Fibroblast of upper back skin (primary cell): ENCODE results near the gene RRP1B.
"Not testable (repeated sequence)": the region's sequence is repeated elsewhere in the genome, so short reads cannot be mapped to it uniquely, and the experiment has no call there.

Source experiments
- DNase-seq: peaks from one replicate; pipeline ENCODE4 v3.0.0-alpha.2; 2013

RRP1B gene

DNA sequence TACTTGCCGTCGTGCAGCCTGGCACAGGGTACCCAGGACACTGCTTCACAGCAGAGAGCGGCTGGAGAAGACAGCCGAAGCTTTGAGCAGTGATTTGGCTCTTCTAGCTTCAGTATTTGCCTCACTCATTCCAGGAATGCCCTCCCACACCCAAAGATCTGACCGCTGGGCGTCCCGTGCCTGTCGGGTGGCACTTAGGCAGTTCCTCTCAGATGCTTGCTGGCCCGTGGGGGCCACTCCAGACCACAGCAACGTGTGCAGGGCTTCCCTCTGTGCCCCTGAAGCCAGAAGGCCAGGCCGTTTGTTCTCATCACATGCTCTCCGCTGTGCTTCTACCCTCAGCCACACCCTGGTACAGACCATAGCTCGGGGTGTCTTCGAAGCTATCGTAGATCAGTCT, 17.0 kb downstream of the RRP1B start:
- no peak for DNase-seq

DNA sequence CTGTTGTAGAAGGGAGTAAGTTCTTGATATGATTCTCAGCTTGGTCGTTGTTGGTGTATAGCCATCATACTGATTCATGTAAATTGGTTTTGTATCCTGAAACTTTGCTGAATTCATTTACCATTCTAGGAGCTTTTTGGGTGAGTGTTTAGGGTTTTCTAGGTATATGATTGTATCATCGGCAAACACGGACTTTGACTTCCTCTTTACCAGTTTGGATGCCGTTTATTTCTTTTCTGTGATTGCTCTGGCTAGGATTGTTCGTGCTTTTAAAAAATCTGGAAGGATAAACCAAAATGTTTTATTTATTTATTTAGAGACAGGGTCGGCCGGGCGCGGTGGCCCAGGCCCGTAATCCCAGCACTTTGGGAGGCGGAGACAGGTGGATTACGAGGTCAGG, 20.6 kb downstream of the RRP1B start:
- DNase-seq: no peak

DNA sequence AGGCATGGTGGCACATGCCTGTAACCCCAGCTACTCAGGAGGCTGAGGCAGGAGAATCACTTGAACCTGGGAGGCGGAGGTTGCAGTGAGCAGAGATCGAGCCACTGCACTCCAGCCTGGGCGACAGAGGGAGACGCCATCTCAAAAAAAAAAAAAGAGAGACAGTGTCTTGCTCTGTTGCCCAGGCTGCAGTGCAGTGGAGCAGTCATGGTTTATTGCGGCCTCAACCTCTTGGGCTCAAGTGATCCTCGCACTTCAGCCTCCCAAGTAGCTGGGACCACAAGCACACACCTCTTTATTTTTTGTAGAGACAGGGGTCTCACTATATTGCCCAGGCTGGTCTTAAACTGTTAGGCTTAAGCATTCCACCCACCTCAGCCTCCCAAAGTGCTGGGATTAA, 21.1 kb downstream of the RRP1B start:
- DNase-seq: not testable (repeated sequence)

DNA sequence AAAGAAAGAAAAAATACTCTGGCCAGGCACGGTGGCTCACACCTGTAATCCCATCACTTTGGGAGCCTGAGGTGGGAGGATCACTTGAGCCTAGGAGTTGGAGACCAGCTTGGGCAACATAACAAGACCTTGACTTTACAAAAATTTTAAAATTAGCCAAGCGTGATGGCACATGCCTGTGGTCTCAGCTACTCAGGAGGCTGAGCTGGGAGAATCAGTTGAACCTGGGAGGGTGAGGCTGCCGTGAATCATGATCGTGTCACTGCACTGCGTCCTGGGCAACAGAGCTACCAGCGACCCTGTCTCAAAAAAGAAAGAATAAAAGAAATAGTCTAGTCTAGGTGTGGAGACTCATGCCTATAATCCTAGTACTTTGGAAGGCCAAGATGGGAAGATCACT, 22.3 kb downstream of the RRP1B start:
- no peak for DNase-seq

DNA sequence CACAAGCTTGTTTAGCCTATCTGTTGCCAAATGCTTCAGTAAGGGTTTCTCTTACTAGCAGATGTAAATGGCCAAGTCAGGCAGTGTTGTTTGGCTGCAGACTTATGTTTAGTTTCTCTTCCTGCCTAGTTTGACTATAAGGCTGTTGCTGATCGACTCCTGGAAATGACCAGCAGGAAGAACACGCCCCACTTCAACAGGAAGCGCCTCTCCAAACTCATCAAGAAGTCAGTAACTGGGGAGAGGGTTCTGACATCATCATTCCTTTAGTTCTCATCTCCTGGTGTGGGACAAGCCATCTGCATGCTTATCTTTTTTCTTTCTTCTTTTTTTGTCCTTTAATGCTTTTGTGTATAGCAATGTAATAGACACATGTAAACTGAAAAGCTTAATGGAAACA, 25.1 kb downstream of the RRP1B start:
- no peak for DNase-seq

DNA sequence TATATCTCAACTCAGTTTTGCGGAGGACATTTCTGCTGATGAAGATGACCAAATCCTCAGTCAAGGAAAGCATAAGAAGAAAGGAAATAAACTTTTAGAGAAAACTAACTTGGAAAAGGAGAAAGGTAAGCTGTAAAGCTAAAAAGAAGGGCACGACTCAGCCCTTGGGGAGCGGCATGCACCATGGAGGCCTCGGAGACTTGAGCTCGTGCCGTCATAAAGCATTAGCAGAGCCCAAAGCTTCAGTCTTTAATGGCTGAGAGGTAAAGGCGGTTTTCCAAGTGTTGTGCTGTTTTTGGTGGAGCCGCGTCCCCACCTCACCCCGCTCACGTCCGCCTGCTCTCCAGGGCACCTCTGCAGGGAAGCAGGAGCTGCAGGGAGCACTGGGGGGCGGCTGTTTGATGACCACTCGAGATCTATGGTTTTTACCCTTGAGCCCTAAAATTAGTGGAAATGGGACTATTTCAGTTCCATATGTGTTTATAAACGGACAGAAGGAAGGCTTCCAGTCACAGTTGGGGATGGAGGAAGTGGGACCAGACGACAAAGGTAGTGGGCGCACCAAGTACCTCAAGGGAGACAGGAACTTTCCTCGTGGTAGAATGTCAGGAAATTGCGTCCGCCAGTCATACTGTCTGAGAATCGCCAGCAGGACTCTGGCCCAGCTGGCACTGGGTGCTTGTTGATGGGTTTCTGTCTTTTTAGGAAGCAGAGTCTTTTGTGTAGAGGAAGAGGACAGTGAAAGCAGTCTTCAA, 27.6 kb downstream of the RRP1B start:
- DNase-seq: no peak

DNA sequence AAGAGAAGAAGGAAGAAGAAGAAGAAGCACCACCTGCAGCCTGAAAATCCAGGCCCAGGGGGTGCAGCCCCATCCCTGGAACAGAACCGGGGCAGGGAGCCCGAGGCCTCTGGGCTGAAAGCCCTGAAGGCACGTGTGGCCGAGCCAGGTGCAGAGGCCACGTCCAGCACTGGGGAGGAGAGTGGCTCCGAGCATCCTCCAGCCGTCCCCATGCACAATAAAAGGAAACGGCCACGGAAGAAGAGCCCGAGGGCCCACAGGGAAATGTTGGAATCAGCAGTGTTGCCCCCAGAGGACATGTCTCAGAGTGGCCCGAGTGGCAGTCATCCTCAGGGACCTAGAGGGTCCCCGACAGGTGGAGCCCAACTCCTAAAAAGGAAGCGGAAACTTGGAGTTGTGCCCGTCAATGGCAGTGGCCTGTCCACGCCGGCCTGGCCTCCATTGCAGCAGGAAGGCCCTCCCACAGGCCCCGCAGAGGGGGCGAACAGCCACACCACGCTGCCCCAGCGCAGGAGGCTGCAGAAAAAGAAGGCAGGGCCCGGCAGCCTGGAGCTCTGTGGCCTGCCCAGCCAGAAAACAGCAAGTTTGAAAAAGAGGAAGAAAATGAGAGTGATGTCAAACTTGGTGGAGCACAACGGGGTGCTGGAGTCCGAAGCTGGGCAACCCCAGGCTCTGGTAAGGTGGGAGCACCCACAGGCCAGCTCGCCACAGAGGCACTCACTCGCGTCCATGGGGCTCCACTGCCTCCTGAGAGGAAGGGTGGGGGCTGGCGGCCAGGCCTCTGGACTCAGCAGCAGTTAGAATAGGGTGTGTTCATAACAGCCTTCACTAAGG, 28.4 kb downstream of the RRP1B start:
- DNase-seq: no peak

DNA sequence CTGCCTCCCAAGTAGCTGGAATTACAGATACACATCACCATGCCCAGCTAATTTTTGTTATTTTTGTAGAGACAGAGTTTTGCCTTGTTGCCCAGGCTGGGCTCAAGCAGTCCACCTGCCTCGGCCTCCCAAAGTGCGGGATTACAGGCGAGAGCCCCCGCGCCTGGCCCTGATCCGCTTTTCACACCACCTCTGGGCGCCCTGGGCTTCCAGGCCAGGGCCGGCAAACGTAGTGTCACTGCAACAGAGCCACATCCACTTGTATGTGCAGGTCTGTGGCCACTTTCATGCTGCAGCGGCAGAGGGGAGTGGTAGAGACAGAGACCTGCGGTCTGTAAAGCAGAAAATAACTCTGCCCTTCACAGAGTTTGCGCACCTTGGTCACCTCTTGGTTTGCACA, 29.5 kb downstream of the RRP1B start:
- no peak for DNase-seq

DNA sequence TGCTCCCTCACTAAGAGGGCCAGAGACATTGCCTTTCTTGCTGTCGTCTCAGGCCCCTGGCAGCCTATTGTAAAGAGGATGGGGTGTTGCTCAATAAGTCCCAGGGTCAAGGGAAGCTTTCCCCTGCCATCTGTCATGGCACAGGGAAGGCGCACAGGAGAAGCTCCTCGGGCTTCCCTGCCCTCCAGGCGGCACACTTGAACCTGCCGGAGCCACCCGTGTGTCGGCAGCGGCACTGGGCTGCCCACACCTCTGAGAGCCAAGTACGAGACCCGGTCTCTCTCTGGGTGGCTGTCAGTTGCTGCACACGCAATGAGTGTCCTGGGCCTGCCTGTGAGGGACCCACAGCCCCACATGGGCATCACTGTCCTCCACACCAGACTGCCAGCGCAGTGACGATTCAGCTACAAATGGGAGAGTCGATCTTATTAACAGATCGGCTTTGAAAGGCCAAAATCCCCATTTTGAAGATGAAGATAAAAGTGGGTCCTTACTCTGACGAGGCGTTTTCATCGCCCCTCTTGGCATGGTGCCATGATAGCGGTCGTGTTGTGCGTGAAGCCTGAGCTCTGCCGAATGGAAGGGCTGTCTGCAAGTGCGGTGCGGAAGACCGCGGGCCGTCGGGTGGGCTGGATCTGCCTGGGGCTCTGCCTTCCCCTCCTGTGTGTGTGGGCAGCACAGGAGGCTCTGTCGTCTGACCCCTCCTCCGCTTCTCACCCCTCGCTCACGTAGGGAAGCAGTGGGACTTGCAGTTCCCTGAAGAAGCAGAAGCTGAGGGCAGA, 30.4 kb downstream of the RRP1B start:
- DNase-seq: no peak

DNA sequence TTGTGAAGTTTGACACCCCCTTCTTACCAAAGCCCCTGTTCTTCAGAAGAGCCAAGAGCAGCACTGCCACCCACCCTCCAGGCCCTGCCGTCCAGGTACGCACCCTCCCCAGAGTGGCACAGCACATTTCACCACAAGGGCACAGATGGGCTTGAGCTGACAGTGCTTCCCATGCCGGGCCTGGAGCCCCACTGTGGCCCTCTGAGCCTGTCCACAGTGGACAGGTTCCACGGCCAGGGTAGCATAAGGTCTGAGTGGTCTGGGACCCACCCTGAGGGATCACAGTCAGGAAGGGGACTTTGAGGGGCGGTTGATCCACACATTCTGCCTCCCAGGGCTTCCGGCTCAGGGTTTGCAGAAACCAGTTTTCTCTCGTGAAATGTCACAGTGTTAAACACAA, 31.0 kb downstream of the RRP1B start:
- DNase-seq: no peak

DNA sequence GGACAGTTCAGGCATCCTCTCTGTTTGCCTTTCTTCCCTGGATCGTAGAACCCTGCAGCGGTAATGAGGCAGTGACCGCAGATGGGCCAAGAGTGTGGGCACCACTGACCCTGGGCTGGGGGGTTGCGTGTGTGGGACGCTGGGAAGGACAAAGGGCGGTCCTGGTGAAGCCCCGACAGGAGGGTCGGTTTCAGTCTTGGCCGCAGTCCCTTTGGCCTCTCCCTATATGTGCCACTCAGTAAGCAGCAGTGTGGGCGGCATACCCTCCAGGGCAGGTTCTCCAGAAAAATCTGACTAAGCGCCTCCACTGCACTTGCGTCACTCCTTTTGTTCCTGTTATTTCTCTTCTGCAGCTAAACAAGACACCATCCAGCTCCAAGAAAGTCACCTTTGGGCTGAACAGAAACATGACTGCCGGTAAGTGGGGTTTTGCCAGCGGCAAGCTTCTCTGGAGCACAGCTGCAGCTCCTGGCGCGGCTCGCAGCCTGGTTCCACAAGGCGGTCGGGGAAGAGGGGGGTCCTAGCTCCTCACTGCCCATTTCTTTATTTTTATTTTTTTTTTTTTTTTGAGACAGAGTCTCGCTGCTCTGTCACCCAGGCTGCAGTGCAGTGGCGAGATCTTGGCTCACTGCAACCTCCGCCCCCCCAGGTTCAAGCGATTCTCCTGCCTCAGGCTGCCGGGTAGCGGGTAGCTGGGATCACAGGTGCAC, 31.9 kb downstream of the RRP1B start:
- DNase-seq: no peak

DNA sequence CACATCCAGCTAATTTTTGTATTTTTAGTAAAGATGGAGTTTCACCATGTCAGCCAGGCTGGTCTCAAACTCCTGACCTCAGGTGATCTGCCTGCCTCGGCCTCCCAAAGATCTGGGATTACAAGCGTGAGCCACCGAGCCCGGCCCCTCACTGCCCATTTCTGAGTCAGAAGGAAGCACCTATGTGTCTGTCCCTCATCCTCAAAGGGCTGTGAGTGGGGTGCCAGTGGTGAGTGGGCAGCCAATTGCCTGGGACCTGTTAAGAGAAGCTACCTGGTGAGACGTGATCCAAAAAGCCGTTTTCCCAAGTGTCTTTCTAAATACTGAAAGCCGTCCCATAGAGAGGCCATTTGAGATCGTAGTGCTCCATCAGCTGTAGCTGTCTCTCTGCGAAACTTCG, 32.4 kb downstream of the RRP1B start:
- DNase-seq: no peak

DNA sequence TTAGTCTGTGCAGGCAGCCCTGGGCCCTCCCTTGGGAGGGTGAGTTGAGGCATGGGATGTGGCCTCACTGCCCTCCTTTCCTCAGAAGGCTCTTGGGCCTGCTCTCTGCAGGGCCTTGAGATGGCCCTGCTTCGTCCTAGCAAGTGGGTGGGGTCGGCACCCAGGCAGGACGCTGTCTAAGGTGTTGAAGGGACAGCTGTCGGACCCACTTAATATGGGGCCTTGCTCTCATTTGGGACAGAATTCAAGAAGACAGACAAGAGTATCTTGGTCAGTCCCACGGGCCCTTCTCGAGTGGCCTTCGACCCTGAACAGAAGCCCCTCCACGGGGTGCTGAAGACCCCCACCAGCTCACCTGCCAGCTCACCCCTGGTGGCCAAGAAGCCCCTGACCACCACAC, 33.6 kb downstream of the RRP1B start:
- DNase-seq: no peak

DNA sequence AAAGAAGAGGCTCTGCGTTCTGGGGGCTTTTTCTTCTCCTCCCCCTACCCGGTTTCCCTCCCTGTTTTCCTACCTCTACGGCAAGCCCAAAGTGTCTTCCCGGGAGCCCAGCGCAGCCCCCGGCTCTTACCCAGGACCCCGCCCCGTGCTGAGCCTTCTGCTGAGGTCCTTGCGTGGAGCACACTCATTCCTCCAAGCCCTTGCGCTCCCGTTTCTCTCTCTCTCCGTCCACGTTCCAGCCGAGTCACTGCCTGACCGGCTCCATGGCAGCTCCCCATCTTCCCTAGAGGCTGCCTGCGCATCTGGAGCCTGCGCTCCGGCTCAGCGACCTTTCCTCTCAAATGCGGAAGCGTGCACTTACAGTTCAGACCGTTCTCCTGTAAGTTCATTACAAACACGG, 34.6 kb downstream of the RRP1B start:
- DNase-seq: no peak

DNA sequence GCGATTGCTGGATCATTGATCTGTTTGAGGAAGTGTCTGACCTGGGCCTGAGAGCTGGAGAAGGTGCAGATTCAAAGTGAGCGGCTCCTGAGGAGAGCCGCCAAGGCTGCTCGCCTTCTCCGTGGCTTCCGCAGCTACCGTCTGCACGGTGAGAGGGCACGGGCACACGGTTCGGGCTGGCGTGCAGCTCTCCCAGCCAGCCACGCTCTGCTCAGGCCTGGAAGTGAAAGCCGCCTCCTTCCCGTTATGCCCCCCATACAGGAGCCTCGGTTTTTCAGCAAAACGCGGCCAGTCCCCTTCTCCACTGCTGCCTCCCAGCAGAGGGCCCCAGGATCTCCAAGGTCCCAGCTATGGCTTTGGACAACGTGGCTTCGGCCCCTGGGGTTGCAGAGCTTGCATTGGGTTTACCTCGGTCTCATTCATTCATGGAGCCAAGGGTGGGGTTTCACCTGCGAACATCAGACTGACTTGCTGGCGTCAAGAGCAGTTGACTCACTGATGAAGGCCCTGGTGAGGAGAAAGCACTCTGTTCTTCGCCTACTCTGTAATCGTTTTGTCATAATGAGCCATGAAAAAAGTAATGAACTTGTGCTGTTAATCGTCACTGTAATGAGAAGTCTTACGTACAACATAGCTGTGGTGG, 35.2 kb downstream of the RRP1B start:
- no peak for DNase-seq

DNA sequence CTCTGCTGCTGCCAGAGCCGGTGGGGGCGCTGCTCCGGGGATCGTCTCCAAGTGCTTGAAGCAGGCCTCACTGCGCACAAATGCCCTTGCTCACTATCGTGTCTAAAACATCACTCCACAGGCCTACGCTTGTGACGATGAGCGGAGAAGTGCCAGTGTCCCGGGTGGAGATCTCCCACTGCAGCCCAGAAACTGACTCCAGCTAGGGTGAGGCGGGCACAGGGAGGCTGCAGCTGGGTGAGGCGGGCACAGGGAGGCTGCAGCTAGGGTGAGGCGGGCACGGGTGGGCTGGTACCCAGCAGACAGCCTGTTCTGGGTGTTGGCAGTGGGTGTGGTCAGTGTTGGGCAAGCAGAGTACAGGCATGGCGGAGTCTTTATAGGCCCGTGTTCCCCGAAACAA, 36.9 kb downstream of the RRP1B start:
- DNase-seq: no peak

DNA sequence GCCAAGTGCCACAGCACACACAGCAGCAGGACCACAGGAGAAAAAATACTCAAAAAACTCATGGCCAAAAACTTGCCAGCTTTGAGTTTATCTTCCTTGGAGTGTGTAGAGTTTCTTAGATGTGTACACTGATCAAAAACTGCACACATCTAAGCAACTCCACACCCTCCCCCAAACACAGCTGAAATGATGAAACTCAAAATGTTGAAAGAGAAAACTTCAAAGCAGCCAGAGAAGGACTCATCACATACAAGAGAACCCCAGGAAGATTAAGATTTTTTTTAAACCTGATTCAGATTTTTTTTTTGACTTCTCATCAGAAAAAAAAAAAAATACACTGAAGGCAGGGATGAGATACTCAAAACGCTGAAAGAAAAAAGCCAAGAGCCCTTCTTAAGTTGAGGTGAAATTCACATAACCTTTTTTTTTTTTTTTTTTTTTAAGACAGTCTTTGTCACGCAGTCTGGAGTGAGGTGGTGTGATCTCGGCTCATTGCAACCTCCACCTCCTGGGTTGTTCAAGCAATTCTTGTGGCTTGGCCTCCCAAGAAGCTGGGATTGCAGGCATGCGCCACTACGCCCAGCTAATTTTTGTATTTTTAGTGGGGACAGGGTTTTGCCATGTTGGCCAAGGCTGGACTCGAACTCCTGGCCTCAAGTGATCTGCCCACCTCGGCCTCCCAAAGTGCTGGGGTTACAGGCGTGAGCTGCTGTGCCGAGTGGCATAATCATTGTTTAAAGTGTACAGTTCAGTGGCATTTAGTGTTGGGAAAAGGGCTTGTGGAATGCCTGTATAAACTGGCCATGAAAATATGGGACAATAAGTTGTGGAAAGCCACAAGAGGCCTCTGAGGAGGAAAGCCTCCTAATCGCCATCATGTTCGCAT, 38.6 kb downstream of the RRP1B start:
- peak; percentile 68 for DNase-seq

DNA sequence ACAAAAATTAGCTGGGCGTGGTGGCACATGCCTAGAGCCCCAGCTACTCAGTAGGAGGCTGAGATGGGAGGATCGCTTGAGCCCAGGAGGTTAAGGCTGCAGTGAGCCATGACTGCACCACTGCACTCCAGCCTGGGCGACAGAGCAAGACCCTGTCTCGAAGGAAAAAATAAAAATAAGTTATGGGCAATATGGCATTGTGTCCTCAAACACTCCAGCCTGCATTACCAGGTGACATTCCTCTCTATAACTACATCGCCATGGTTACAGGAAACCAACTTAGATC, 40.1 kb downstream of the RRP1B start:
- DNase-seq: not testable (repeated sequence)

DNA sequence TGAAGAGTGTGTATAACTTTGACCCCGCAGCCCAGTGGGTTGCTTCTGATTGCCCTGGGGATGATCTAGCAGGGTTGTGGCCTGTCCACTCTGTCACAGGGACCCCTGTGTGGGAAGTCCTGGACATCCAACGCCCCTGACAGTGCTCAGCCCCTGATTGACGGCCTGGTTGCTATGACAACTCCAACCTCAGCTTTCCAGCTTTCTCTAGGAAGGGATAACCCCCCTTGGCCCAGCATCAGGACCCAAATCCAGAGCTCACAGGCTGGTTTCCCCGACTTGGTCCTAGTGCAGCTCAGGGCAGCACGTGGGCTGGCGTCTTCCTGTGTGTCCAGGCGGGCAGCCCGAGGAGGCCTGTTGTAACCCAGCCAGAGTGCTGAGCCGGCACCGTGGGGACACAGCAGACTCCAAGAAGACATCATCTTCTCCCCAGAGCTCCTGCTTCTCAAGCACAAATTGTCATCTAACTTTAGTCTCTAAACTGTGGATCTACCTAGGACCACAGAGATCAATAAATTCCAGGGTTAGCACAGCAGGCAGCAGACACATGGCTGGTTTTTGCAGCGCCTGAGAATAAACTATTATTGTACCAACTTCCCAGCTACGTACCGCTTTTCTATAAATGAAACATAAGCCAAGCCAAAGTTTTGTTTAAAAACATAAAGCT, 40.7 kb downstream of the RRP1B start:
- no peak for DNase-seq

DNA sequence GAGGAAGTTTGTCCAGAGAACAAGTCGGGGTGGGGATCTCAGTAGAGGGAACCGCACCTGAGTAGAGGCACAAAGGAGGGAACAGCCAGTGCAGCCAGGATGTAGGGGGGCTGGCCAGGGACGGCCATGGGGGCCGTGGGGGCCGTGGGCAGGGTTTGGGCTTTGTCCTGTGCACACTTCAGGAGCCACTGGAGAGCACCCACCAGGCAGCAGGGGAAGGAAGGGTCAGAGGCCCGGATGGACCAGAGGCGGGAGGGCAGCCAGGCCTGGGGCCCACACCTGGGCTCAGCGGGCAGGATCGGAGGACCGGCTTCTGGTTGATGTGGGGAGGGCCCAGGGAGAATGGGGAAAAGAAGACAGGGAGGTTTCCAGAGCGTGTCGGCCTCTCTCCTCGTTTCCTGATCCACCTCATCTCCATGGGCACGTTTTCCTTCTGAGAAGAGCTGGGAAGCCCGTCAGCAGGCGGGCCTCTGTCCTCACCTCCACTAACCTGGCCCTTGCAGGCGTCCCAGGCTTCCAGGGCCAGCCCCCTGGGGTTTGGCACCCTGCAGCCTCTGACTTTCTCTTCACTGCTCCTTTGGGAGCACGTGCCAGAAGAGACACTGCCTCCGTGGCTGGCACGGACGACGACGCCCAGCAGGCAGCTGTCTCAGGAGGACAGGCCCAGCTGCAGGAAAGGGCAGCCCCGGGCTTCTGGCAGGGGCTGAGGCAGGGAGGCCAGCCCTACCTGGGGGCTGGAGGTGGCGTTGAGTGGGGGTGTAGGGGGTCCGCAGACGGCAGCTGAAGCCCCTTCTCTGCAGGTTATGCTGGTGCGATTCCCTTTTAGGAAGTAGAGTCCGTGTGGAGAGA, 42.8 kb downstream of the RRP1B start:
- DNase-seq: no peak

DNA sequence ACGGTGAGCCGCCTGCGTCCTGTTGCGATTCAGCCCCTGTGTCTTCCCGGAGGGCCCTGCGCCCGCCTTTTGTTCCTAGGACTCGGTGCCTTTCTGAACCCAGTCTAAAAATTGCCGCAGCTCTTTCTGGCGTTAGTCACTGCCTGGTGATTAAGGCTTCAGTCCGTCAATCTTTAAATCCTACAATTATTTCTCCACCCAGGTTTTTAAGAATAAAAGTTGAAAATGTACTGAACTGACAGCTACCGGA, 43.4 kb downstream of the RRP1B start:
- peak; percentile 38 for DNase-seq
